ENCODE results near the gene LPIN2.

LPIN2 gene

DNA sequence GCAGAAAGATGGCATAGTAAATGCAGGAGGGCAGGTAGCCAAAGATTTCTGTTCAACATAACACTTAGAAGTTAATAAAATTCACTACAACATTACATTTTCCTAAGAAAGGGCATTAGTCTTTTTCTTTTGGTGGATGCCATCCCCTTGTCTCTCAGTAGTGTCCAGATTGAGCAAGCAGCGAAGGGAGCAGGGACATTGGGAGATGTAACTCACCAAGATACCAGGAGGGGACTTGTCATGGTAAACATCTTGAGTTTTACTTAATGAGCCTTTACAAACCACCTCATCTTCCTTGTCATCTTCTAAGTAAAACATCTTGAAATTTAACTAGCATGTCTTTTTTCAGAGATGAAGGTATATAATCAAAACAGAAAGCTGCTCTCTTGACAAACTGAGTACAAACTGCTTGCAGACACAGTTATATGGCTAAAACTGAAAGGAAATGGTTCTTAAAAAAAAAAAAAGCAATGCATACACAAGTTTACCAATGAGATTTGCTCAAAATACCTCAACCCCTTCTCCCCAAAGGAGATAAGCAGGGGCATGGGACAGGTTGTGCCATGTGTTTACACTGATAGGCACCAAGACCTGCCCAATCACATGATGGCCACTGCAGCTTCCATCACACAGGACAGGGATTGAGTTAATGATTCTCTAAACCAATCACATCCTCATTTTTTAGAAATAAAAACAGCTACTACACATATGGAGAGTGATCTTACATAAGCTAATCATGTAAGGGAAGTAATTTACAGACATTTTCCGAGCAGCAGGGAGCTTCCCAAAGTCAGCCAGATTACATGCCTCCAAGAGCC lies 30.3 kb downstream of the LPIN2 start:
- no peak for DNase-seq

DNA sequence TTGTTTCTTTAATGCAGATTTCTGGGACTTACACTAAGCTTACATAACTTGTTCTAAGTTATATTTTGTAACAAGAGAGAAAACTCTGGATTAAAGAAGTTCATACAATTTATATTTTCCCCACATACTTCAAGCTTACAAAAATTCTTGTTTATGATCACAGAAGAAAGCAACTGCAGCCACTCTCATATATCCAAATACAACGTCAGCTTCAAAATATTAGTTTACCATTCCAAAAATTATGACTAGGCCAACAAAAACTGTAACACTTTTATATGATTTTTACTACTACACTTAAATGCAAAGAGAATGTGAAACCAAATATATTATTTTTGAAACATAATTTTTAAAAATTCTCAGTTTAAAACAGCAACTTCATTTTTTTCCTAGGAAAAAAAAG lies 30.9 kb downstream of the LPIN2 start:
- DNase-seq = no peak

DNA sequence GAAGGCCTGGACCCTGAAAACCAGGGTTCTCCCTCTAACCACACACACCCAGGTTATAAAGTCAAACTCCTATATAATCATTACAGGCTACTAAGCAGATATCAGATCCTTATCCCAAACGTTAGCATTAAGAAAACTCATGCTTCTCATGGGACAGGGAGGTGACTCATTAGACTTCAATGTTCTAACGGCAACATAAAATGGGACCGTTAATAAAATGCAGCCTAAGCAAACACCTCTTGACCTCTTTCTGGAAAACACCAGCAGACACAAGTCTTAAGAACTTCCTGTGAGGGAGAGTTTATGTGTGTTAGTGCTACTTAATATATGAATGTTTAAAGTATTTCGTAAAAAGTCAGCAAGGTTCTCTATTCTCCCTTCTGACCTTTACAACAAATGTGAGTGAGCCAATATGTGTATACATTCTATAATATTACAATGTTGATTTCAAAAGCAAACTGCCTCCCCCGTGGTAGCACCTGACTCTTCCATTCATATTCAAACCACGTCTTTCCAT lies 31.7 kb downstream of the LPIN2 start:
- DNase-seq = no peak

DNA sequence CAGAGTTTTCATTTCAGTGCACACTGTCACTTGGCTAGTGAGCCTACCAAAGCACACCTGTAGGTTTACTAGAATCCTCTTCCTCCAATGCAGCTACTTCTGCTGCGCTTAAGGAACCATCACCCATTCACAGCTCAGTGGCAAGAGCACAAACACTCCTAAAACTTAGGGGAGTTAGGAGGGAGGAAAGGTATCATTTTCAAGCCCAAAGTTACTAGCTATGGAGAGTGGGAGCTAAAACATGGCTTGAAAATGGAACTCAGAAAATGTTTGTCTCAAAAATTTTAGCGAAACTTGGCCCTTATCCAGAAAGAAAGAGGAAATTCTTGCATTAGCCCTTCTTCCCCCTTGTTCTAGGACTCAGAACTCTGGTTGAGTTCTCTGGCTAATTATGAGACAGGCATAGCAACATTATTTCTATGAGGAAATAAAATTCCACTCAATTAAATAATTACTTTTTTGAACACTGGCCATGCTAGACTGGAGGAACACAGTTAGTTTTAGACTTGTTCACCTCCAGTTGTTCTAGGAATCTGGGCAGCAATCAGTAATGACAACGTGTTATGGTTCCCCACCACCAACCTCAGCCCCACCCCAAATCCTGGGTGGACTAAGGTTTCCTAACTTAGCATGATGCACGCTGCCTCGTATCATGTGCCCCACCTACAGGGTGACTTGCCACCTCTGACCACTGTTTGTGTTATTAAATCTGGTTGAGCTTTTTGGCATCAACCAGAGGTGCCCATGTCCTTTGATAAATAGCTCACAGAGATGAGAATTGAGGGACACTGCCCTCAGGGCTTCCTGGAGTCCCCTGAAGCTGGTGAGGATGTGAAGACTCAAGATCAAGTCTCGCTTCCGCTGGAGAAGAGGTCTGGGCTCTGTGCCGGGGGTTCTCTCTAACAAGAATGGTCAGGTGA lies 32.8 kb downstream of the LPIN2 start:
- no peak for DNase-seq

DNA sequence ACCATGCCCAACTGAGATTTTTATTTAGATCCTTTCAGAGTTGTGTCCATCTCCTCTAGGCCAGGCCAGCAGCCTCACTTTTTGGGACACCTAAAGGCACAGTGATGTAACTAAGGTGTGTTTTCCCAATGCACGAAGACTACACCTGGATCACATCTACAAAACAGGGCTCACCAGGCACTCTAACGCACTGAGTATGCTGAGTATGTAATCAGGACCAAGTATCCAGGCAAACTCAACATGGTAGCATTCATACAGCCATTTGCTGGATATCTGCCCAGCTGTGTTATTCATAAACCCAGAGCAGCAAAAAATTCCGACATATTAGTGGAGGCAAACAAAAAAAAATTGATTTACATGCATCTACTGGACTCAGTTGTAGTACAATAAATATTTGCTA lies 33.8 kb downstream of the LPIN2 start:
- DNase-seq = no peak

DNA sequence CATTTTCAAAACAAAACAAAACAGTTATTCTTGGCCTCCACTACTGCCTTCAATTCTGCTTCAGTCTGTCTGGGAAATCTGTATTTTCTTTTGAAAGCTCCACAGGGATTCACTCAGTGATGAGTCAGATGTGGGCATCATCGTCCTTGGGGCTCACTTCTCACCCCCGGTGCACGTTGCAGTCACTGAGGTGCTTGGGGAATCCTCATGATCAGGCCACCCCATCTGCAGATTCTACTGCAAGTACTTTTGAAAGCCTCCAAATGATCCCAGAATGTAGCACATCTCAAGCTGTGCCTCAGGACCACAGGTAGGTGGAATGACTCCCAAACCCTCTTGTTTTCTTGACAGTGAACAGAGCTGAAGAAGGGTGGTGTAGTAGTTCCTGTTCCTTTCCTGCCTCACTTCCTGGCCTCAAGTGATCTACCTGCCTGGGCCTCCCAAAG lies 34.3 kb downstream of the LPIN2 start:
- DNase-seq = peak in 8 of 56 donors; percentile 7 to 33 (median 20)

DNA sequence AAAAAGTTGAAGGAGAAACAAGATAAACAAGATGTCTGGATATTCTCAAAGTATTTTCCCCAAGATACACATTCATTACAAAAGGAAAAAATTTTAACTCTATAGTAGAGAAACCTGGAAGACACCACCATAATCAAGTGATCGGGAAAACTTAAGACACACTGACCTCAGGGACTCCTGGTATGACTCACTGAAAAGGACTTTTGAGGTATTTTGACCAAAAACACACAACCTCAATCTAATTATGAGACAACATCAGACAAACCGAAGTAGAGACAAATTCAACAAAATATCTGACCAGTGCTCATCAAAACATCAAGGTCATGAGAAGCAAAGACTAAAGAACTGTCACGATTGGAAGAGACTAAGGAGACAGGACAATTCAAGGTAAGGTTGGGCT lies 34.7 kb downstream of the LPIN2 start:
- DNase-seq = no peak

DNA sequence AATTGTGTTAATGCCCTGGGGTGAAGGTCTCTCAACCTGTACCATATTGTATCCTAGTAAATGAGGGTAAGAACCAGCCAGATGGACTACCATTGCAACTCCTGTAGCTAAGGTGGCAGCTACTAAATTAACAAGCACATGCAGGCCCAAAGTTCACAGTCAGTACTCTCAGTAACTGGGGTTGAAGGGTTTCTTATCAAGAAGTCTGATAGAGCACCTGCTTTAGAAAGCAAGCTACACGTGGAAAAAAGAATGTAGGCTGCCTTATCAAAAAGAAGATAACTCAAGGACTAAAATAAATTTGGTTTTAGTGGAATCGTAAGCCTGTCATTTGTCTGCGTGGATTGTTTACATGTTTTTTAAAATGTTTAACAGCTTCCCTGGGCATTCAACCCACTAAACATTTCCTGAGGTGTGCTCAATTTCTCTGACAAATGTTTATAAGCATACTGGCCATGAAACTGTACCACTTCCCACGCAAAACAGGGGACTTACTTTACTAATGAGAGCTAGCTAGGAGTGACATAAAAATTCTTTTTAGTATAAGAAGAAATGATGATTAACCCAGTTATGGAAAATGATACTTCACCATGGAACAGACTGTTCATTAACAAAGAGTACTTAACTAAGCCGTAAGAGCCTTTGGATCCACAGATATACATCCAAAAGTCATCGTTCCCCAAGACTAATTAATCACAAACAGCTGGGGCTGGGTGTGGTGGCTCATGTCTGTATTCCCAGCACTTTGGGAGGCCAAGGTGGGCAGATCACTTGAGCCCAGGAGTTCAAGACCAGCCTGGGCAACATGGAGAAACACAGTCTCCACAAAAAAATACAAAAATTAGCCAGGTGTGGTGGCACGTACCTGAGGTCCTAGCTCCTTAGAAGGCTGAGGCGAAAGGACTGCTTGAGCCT lies 36.5 kb downstream of the LPIN2 start:
- no peak for DNase-seq

DNA sequence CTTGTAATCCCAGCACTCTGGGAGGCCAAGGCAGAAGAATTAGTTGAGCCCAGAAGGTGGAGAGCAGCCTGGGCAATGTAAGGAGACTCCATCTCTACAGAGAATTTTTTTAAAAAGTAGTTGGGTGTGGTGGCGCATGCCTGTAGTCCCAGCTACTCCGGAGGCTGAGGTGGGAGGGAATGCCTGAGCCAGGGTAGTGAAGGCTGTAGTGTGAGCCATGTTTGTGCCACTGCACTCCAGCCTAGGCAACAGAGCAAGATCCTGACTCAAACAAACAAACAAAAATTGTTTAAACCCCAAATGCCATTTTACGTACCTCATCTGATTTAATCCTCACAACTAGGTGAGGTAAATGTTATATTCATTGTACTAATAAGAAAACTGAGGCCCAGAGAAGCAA lies 38.2 kb downstream of the LPIN2 start:
- DNase-seq = no peak

DNA sequence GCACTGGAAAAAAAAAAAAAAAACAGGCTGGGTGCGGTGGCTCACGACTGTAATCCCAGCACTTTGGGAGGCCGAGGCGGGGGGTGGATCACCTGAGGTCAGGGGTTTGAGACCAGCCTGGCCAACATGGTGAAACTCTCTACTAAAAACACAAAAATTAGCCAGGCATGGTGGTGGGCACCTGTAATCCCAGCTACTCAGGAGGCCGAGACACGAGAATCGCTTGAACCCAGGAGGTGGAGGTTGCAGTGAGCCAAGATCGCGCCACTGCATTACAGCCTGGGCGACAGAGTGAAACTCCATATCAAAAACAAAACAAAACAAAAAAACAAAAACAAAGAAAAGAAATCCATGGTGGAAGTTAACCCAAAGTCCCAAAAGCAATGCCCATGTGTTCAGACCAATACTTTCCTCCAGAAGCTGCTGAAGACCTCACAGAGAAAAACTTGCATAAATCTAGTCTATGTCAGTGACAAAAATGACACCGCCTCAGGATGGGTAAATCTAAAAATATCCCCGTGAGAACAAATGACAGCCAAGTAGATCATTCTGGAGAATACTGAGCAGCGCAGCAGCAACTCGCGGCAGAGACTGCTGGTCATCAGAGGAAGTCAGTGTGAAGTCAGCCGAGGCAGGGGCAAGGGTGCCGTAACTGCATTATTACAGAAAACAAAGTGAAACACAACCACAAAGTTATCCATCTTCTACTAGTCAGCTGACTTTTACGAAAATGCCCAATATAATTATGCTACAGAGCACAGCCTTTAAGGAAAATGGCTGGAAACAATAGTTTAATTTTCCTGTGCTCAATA lies 41.0 kb downstream of the LPIN2 start:
- peak in 16 of 56 donors; percentile 6 to 47 (median 16) for DNase-seq

DNA sequence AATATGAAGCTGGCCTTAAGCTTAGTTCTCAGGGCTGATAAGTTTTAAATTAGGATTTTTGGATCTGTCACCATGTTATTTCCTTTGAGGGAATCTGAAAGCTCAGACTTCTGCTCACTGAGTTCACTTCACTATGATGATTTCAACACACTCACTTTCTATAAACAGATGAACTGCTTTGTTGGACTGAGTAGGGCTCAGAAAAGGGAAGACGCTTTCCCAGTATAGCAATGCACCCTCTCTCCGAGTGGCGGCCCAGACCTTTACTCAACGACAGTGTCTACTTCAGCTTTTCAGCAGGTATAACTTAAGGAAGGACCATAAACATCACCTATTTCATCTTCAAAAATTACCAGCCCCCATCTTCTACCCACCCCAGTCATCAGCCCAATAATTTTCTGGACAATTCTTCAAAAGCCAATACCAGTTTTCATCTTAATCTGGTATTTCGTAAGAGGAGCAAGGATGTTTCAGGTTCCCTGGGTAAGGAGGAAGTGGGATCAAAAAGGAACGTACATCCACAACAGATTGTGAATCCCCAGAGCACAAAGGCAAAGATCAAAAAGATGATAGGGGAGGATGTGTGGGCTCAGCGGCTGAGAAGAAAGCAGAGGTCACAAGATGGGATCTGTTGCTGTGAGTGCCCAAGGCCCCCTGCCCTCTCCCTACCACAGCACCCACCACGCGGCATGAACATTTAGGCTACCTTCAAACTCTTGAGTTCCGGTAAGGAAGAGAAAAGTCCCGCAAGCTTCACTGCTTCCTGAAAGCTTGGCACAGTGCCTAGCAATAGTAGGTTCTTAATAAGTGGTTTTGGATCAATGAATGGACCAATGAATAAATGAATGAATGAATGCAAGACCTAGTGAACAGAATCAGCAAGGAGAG lies 41.9 kb downstream of the LPIN2 start:
- peak in 1 of 56 donors; percentile 14 for DNase-seq

DNA sequence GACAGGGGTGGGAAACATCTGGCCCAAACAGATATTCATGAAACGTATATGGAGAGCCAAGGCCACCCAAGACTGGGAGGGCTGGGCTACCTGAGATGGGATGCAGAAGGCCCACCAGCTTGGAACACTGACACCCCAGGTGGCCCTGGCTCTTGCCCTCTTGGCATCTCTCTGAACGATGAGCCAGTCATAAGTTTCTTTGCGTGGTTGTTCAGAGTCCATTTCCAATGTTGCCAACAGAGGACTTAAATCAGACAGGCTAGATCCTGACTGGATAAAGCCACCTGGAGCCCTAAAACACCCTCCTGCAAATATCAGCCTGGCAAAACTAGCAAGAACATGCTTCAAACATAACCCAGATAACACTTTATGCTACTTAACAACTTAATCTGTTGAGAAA lies 42.6 kb downstream of the LPIN2 start:
- no peak for DNase-seq

DNA sequence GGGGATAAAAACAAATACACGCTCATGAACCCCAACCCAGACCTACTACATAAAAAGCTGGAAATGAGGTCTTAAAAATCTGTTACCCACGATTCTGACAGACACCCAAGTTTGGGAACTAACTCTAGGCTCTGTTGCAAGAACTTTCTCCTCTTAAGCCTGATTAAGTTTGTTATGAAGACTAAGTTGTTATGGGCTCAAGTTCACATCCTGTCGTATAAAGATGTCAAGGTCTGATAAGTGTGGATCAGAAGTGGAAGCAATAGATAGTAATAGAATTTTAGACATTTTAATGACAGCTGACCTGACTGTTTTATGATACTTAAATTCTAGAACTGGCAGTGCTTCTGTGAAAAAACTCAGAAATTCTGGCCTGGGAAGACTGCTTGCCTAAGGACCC lies 43.2 kb downstream of the LPIN2 start:
- no peak for DNase-seq

DNA sequence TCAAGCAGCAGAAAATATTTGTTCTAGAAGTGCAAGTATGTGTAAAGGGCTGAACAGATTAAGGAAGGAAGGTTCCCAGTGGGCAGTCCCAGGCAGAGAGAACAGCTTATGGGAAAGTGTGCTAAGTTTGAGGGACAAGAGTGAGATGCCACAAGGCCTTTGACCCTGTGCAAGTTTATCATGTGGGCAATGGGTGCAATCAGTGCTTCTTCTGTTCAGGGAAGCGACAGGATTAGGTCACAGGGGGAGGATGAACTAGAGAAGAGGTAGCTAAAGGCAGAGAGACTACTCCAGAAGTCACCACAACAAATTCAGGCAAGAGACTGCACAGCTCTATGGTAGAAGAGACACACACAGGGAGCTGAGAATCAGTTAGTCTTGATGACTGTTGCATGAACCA lies 44.3 kb downstream of the LPIN2 start:
- DNase-seq = peak in 2 of 56 donors; percentile 7 to 22

DNA sequence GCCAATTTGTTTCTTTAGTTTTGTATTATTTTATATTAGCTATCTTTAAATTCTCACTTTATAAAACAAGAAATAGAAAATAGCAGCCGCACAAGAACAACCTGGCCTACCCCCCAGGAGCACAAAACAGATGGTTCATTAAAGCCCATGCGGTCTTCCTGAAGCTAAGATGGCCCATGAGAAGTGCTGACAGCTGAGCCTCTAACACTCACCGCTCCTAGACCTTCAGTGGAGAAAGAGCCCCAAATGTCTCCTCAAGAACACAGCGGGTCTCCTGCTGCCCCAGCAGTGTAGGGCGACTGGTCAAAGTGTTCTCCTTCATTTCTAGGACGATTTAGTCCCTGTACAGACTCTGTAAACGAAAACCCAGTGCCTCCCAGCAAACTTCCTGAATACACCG lies 45.1 kb downstream of the LPIN2 start:
- DNase-seq = no peak

DNA sequence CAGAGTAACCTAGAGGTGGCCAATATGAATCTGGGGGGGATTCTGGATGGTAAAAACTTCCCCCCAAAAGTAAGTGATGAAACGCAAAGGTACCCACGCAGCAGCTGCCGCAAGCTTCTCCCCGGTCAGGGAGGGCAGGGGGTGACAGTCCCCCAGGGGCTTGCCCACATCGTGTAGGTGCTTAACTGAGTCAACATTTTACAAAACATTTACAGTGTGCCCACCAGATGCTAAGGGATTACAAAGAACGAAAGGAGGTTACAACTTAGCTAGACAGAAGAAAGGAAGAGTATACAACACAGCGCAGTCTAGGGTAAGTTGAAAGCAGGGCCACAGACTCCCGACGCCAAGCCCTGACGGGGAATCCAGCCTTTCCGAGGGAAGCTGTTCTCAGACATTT lies 45.6 kb downstream of the LPIN2 start:
- no peak for DNase-seq

DNA sequence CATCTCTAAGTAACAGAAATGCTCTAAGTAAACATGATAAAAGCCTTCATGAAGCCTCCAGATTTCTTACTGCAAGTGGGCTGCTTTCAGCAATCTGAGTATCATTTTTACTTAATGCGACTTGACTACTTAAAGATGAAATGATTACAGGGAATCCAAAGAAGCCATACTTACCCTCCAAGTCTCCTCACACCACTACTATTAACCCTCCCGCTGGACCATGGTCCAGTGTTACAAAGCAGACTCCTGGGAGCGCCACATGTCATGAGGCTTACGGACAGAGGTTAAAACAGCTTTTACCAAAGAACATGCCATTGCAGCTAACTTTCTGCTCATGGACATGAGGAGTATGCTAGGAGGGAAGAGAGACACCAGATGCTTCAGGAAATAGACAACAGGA lies 46.4 kb downstream of the LPIN2 start:
- no peak for DNase-seq

DNA sequence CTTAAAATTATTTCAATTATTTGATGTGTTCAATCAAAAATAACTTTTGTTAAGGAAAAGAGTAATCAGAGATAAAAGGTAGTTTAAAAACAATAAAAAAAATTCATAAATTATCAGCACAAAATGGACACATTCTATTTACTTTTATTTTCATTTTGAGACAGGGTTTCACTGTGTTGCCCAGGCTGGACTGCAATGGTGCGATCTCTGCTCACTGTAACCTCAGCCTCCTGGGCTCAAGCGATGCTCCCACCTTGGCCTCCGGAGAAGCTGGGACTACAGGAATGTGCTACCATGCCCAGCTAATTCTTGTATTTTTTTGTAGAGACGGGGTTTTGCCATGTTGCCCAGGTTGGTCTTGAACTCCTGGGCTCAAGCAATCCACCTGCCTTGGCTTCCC lies 47.1 kb downstream of the LPIN2 start:
- no peak for DNase-seq

DNA sequence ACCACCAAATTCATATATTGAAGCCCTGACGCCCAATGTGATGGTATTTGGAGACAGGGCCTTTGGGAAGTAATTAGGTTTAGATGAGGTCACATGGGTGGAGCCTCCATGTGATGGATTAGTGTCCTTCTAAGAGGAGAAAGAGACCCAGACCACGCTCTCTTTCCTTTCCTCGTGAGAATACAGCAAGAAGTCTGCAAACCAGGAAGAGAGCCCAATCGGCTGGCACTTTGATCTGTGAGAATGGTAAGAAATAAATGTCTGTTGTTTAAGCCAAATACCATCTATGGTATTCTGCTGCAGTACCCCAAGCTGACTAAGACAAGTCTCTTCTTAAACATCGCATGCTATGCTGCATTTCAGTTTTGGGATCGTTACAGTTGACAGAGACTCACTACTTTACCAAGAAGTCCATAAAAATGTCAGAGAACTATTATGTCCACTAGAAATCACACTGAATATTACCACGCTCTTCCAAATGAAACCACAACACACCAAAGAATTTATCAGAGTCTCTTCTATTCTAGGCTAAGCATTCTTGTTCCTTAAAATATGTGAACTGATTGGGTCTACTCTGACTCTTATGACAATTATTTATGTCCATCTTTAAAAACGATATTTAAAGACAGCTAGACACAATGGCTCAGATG lies 48.5 kb downstream of the LPIN2 start:
- no peak for DNase-seq
